DOHH2 (cell line): Measurements from ENCODE around the gene ATP5MC2.

Experiments used
- CTCF ChIP-seq: fragments of 200-600 bp; sonication (generic); IDR thresholded peaks from one replicate; pipeline ENCODE4 v1.5.1; 2014; ENCODE audit warnings: antibody characterized with exemption, mild to moderate bottlenecking, low read depth, low read length; ENCODE audit not compliant: poor library complexity, severe bottlenecking
- EZH2phosphoT487 ChIP-seq: fragments of 200-600 bp; sonication (generic); IDR thresholded peaks from 2 replicates; pipeline ENCODE4 v1.6.1; 2017; ENCODE audit warnings: borderline replicate concordance, mild to moderate bottlenecking, antibody characterized with exemption, low read length, moderate library complexity, mixed read lengths

DNA sequence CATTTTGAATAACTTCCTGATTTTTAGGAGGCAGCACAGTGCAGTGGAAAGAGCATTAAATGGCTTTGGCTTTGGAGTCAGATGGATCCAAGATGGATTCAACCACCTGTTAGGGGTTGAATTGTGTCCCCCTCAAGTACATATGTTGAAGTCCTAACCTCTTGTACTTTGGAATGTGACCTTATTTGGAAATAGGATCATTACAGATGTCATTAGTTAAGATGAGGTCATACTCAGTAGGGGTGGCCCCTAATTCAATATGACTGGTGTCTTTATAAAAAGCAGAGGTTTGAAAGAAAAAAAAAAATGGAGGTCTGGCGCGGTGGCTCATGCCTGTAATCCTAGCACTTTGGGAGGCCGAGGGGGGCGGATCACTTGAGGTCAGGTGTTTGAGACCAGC is 18.8 kb downstream of the ATP5MC2 start:
- TF ChIP-seq EZH2phosphoT487 (no peak), CTCF (no peak)
